H1 (cell line): ENCODE data around the gene NRL. TPM values are rescaled to one million over a fixed set of nuclear protein-coding genes. Genes with fewer than 3 reads are reported as not detected.

Source experiments
- CTCF ChIA-PET: fragments of 300-600 bp; sonication (Branson Sonifier 250); formaldehyde crosslinking; loops from one replicate; lab custom pipeline; 2021; ENCODE audit not compliant: partially characterized antibody; lab: Charles Lee
- POLR2A ChIA-PET: fragments of 300-600 bp; sonication (Branson Sonifier 250); formaldehyde crosslinking; loops from one replicate; lab custom pipeline; 2021; ENCODE audit warnings: inconsistent platforms; ENCODE audit not compliant: partially characterized antibody; lab: Charles Lee
- DNase-seq, 2 experiments: peaks; one replicate each; pipeline versions ENCODE4 v3.0.0 to v3.0.0-alpha.2; 2010 to 2022; ENCODE audit warnings: low spot score in 2 of 2, low read depth in 1 of 2, mixed read lengths in 1 of 2
- FAIRE-seq: peaks from 2 replicates; lab custom pipeline; 2011; peaks lifted over from hg19 to GRCh38; lab: Jason Lieb, UNC
- H2AFZ ChIP-seq: 2 replicates; pipeline ENCODE4 v1.8.1; 2012; ENCODE audit warnings: low read length, inconsistent platforms
- H2AK5ac ChIP-seq: 2 replicates; pipeline ENCODE4 v1.6.1; 2013; ENCODE audit warnings: low read depth, low read length
- H2BK120ac ChIP-seq: replicated peaks from 2 replicates; pipeline ENCODE3; 2013; ENCODE audit warnings: low read depth, low read length, inconsistent platforms
- H2BK12ac ChIP-seq: 2 replicates; pipeline ENCODE4 v1.6.1; 2013; ENCODE audit warnings: low read depth, low read length
- H2BK15ac ChIP-seq: 2 replicates; pipeline ENCODE4 v1.6.1; 2013; ENCODE audit warnings: low read length
- H2BK20ac ChIP-seq: 2 replicates; pipeline ENCODE4 v1.6.1; 2013; ENCODE audit warnings: low read length
- H2BK5ac ChIP-seq: 2 replicates; pipeline ENCODE4 v1.6.1; 2013; ENCODE audit warnings: low read depth, low read length
- H3K14ac ChIP-seq: 2 replicates; pipeline ENCODE4 v1.6.1; 2013; ENCODE audit warnings: inconsistent platforms; ENCODE audit not compliant: insufficient read length
- H3K18ac ChIP-seq: 2 replicates; pipeline ENCODE4 v1.6.1; 2013; ENCODE audit warnings: low read length; ENCODE audit errors: extremely low read depth
- H3K23ac ChIP-seq: 2 replicates; pipeline ENCODE4 v1.6.1; 2013; ENCODE audit warnings: inconsistent platforms; ENCODE audit not compliant: insufficient read length
- H3K23me2 ChIP-seq: 2 replicates; pipeline ENCODE4 v1.6.1; 2013; ENCODE audit warnings: low read depth, low read length
- H3K27ac ChIP-seq: 2 replicates; pipeline ENCODE4 v1.6.1; 2011; ENCODE audit warnings: low read depth, low read length, inconsistent platforms
- H3K27me3 ChIP-seq, 4 experiments: replicated peaks in 1 of 4; 1 replicate in 1 of 4; 2 replicates in 3 of 4; pipeline versions ENCODE4 v1.6.1 to v1.8.1; 2011 to 2013; ENCODE audit warnings: low read length in 3 of 4, mild to moderate bottlenecking in 3 of 4, inconsistent platforms in 2 of 4, mixed read lengths in 2 of 4, moderate library complexity in 1 of 4; ENCODE audit not compliant: control insufficient read depth in 3 of 4, insufficient read depth in 3 of 4; ENCODE audit errors: extremely low read depth in 1 of 4
- H3K36me3 ChIP-seq, 4 experiments: 2 replicates each; pipeline versions ENCODE4 v1.6.1 to v1.8.1; 2011 to 2013; ENCODE audit warnings: mild to moderate bottlenecking in 4 of 4, low read length in 3 of 4, moderate library complexity in 2 of 4, control low read depth in 1 of 4, inconsistent platforms in 1 of 4; ENCODE audit not compliant: insufficient read depth in 4 of 4, control insufficient read depth in 2 of 4
- H3K4ac ChIP-seq: replicated peaks from 2 replicates; pipeline ENCODE3; 2013; ENCODE audit warnings: low read length, low read depth, mixed read lengths, inconsistent platforms; ENCODE audit not compliant: insufficient read length
- H3K4me1 ChIP-seq, 4 experiments: replicated peaks in 1 of 4; 1 replicate in 1 of 4; 2 replicates in 3 of 4; pipeline versions ENCODE4 v1.6.1 to v1.8.1; 2011 to 2013; ENCODE audit warnings: low read length in 3 of 4, inconsistent platforms in 2 of 4, mixed read lengths in 1 of 4; ENCODE audit not compliant: insufficient read depth in 4 of 4, control insufficient read depth in 3 of 4
- H3K4me2 ChIP-seq, 2 experiments: 2 replicates each; pipeline versions ENCODE4 v1.6.1 to v1.8.1; 2011 to 2013; ENCODE audit warnings: low read depth in 2 of 2, low read length in 2 of 2, control low read depth in 1 of 2, inconsistent platforms in 1 of 2, mild to moderate bottlenecking in 1 of 2; ENCODE audit not compliant: insufficient read depth in 1 of 2
- H3K4me3 ChIP-seq, 4 experiments: fragments of 200-600, 300-600 bp in 1 of 4; sonication (generic), shearing (Covaris generic), sonication (Bioruptor Twin) in 1 of 4; 2 replicates each; pipeline versions ENCODE4 v1.5.1 to v1.8.1; 2011 to 2016; ENCODE audit warnings: low read length in 4 of 4, low read depth in 3 of 4, control low read depth in 2 of 4, inconsistent platforms in 2 of 4, mild to moderate bottlenecking in 2 of 4, mixed read lengths in 1 of 4, moderate library complexity in 1 of 4; ENCODE audit not compliant: insufficient read depth in 2 of 4; ENCODE audit errors: extremely low read depth in 1 of 4
- H3K56ac ChIP-seq: replicated peaks from 2 replicates; pipeline ENCODE3; 2013; ENCODE audit warnings: low read depth, mild to moderate bottlenecking, mixed read lengths, low read length, inconsistent platforms; ENCODE audit not compliant: insufficient read length
- H3K79me1 ChIP-seq: 2 replicates; pipeline ENCODE4 v1.6.1; 2013; ENCODE audit warnings: low read depth, low read length, control low read depth
- H3K79me2 ChIP-seq, 2 experiments: 2 replicates each; pipeline versions ENCODE4 v1.6.1 to v1.8.1; 2012 to 2013; ENCODE audit warnings: low read length in 2 of 2, mild to moderate bottlenecking in 2 of 2, inconsistent platforms in 1 of 2; ENCODE audit not compliant: insufficient read depth in 2 of 2, control insufficient read depth in 1 of 2
- H3K9ac ChIP-seq, 4 experiments: replicated peaks in 1 of 4; 1 replicate in 1 of 4; 2 replicates in 3 of 4; pipeline versions ENCODE4 v1.6.1 to v1.8.1; 2011 to 2013; ENCODE audit warnings: low read depth in 3 of 4, low read length in 3 of 4, control low read depth in 2 of 4, mild to moderate bottlenecking in 2 of 4, moderate library complexity in 2 of 4, inconsistent platforms in 1 of 4; ENCODE audit errors: extremely low read depth in 1 of 4
- H3K9me3 ChIP-seq, 2 experiments: 2 replicates each; pipeline versions ENCODE4 v1.6.1 to v1.8.1; 2012 to 2013; ENCODE audit warnings: mild to moderate bottlenecking in 2 of 2, moderate library complexity in 2 of 2, control low read depth in 1 of 2, inconsistent platforms in 1 of 2, low read depth in 1 of 2, low read length in 1 of 2, mixed read lengths in 1 of 2; ENCODE audit not compliant: insufficient read depth in 2 of 2
- H4K20me1 ChIP-seq, 2 experiments: replicated peaks in 1 of 2; 2 replicates each; pipeline versions ENCODE3 to v1.8.1; 2011 to 2013; ENCODE audit warnings: inconsistent platforms in 2 of 2, low read length in 2 of 2, mild to moderate bottlenecking in 1 of 2; ENCODE audit not compliant: insufficient read depth in 2 of 2, control insufficient read depth in 1 of 2
- H4K5ac ChIP-seq: 2 replicates; pipeline ENCODE4 v1.6.1; 2013; ENCODE audit warnings: low read length, low read depth, mixed read lengths, inconsistent platforms; ENCODE audit not compliant: insufficient read length
- H4K8ac ChIP-seq: 2 replicates; pipeline ENCODE4 v1.8.0; 2013; ENCODE audit warnings: mild to moderate bottlenecking, moderate library complexity, low read length, inconsistent platforms; ENCODE audit not compliant: insufficient read depth; ENCODE audit errors: extremely low read depth
- H4K91ac ChIP-seq: replicated peaks from 2 replicates; pipeline ENCODE3; 2013; ENCODE audit warnings: low read length, mixed read lengths, inconsistent platforms; ENCODE audit not compliant: insufficient read length
- ATF2 ChIP-seq: IDR thresholded peaks from 2 replicates; pipeline ENCODE4 v1.6.1; 2012; ENCODE audit warnings: low read length, inconsistent platforms
- CTCF ChIP-seq, 3 experiments: IDR thresholded peaks; 1 replicate in 2 of 3; 2 replicates in 1 of 3; pipeline versions ENCODE4 v1.5.1 to v1.6.1; 2011; ENCODE audit warnings: low read length in 3 of 3, mild to moderate bottlenecking in 3 of 3, inconsistent platforms in 2 of 3, low read depth in 1 of 3, moderate library complexity in 1 of 3; ENCODE audit not compliant: insufficient read depth in 1 of 3; ENCODE audit errors: control extremely low read depth in 1 of 3
- EGR1 ChIP-seq: IDR thresholded peaks from 2 replicates; pipeline ENCODE4 v1.6.1; 2011; ENCODE audit warnings: low read depth, low read length, borderline replicate concordance
- HDAC6 ChIP-seq: IDR thresholded peaks from one replicate; pipeline ENCODE4 v1.7.1; 2012; ENCODE audit warnings: low read depth, mild to moderate bottlenecking, inconsistent platforms, low read length, moderate library complexity
- NANOG ChIP-seq: IDR thresholded peaks from 2 replicates; pipeline ENCODE4 v1.6.1; 2011; ENCODE audit warnings: low read length, low read depth, mild to moderate bottlenecking, inconsistent platforms; ENCODE audit not compliant: insufficient read depth, poor library complexity, severe bottlenecking
- RAD21 ChIP-seq, 2 experiments: IDR thresholded peaks in 1 of 2; conservative IDR thresholded peaks in 1 of 2; 2 replicates each; pipeline ENCODE4 v1.6.1; 2011; ENCODE audit warnings: low read depth in 2 of 2, low read length in 2 of 2, improper control_type of control experiment in 1 of 2, inconsistent platforms in 1 of 2, mild to moderate bottlenecking in 1 of 2, moderate library complexity in 1 of 2
- SP1 ChIP-seq: IDR thresholded peaks from 2 replicates; pipeline ENCODE4 v1.6.1; 2011; ENCODE audit warnings: low read depth, low read length
- TEAD4 ChIP-seq: IDR thresholded peaks from 2 replicates; pipeline ENCODE4 v1.6.1; 2012; ENCODE audit warnings: low read depth, low read length, inconsistent platforms, mixed read lengths
- WGBS, 2 experiments: shearing (Covaris generic) in 1 of 2; methylation state at CpG; one replicate each; pipeline versions ENCODE4 v1.1.6 to v1.1.7; 2013 to 2015; ENCODE audit warnings: low lambda C conversion rate in 2 of 2, mixed read lengths in 2 of 2, inconsistent platforms in 1 of 2, low coverage in 1 of 2, missing lambda C conversion rate in 1 of 2; ENCODE audit not compliant: insufficient replicate concordance in 2 of 2, insufficient coverage in 1 of 2, insufficient read length in 1 of 2; ENCODE audit errors: extremely low coverage in 1 of 2, missing lambda C conversion rate in 1 of 2; 5-methylcytosine and 5-hydroxymethylcytosine counted together
- polyA plus RNA-seq, 7 experiments: library from polyadenylated mRNA; depleted of rRNA in 3 of 7; stranded (reverse) in 5 of 7; unstranded in 2 of 7; fragments of >200 nt in 5 of 7; fragments of 200-250 nt in 2 of 7; gene quantifications; 1 replicate in 5 of 7; 2 replicates in 1 of 7; 4 replicates in 1 of 7; pipeline versions ENCODE4 v1.2.1 to v1.2.3, GENCODE V29; 2011 to 2013; ENCODE audit warnings: missing spikeins in 2 of 7, mixed read lengths in 2 of 7
- total RNA-seq: library from RNA; stranded (reverse); fragmentation: NEBNext Ultra II Directional; extraction: Animal tissue kit (Norgen Biotek cat#: 25700); gene quantifications from 2 replicates; pipeline ENCODE4 v1.2.1, GENCODE V29; 2021

Gene NRL
- total and polyA plus RNA-seq, 2 of the 8 experiments (the other 6 are each of a cell fraction or from before 2014, with no cell fraction given): 1.1 to 2.2 TPM

GRCh38 chr14:24077086-24077485 is 37.7 kb downstream of the NRL start:
- Histone ChIP-seq H4K20me1 (no peaks in the 10 kb centered on the region), H3K4me1 (peaks cover 0 to 18% (median 12%) of the 10 kb centered on the region in 4 experiments; a peak in 6 of 7 replicates), H3K9me3 (no peaks in the 10 kb centered on the region), H3K4me3 (no peak overlapping the region), H3K18ac (no peak overlapping the region), H3K27me3 (peaks cover 0 to 2% (median under 1%) of the 10 kb centered on the region in 4 experiments; a peak in 2 of 7 replicates), H3K23me2 (peaks cover 11% of the 10 kb centered on the region; the same call in 1 of the 2 replicates), H3K56ac (no peak overlapping the region), H2AFZ (no peak overlapping the region), H3K9ac (no peak overlapping the region), H4K8ac (no peak overlapping the region), H2BK15ac (0 out of 2 replicates have a peak overlapping the region, but pooled peaks have one; percentile 97), H2AK5ac (0 out of 2 replicates have a peak overlapping the region, but pooled peaks have one; percentile 24), H3K4me2 (no peak overlapping the region), H3K79me1 (no peaks in the 10 kb centered on the region), H4K5ac (no peak overlapping the region), H3K23ac (no peak overlapping the region), H3K36me3 (no peaks in the 10 kb centered on the region), H2BK5ac (no peak overlapping the region), H3K14ac (no peak overlapping the region), H3K79me2 (no peaks in the 10 kb centered on the region), H2BK20ac (no peak overlapping the region), H3K4ac (no peak overlapping the region), H2BK12ac (peak overlapping the region; percentile 87; the same call in 1 of the 2 replicates), H3K27ac (no peak overlapping the region), H4K91ac (peak overlapping the region; percentile 0), H2BK120ac (no peak overlapping the region)
- ChIA-PET POLR2A (interaction anchor here (0.7 to 27.2 kb wide), 5 partner anchors 9 to 102 kb away, joined by 3 to 626 read pairs (median 4); partner anchors contain the start of gene PCK2), CTCF (interaction anchor here (2.1 to 23.8 kb wide), 4 partner anchors 16 to 23 kb away, joined by 5 to 316 read pairs (median 24); partner anchors contain the start of gene PCK2)
- FAIRE-seq: no peak
- DNase-seq: no peak
- WGBS, 2 experiments: 91% methylated on average over 23 of the region's 23 CpGs; no CpG with 5 or more reads in 1 of the 2 experiments
- TF ChIP-seq ATF2 (no peak), HDAC6 (no peak), SP1 (no peak), CTCF (IDR thresholded peaks at IDR 0.05; ENCODE audit: control extremely low read depth in 1 of 3, insufficient read depth in 1 of 3, low read depth in 1 of 3, low read length in 3 of 3) (no peak), TEAD4 (no peak), NANOG (no peak), EGR1 (no peak), RAD21 (IDR thresholded peaks at IDR 0.05 in 1 of 2, conservative IDR thresholded peaks at IDR 0.05 in 1 of 2; ENCODE audit: low read depth in 2 of 2, low read length in 2 of 2) (no peak)
